ENCODE measurements around the gene SRGAP1. TPM values are rescaled to one million over a fixed set of nuclear protein-coding genes. Genes with fewer than 3 reads are reported as not detected.

SRGAP1 gene
- total and polyA plus RNA-seq, 2 of the 4 experiments (the other 2 are of a cell fraction): 10.0 to 10.2 TPM

DNA sequence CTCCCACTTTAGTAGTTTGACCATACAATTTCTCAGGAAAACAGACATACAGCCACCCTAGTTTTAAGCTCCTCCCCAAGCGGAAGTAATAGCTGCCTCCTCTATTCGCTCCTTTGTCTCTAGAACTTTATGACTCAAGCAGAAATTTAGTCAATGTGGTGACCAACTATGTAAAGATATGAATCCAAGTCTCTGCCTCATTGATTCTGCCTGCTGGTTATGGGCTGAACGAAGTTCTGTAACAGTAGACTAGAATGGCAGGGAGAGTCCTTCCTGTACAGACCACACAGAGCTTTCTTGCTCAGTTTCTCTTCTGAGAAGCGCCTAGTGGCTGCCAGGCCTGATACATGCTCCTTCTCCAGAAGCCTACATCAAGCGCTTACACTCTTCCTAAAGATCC is 358.5 kb downstream of the SRGAP1 start:
- no peak for DNase-seq
- no peak overlapping the region for H3K27ac ChIP-seq (ENCODE audit: insufficient read depth, low read length)
- H3K27me3 ChIP-seq (ENCODE audit: control insufficient read depth, insufficient read depth, low read length): no peaks in the 10 kb centered on the region
- in situ Hi-C loops (cut with MboI; ENCODE audit: low sequenced_read_pairs): no loop called here
- no TSS peak for BruUV-seq (replicated peaks)
- H4K91ac ChIP-seq (ENCODE audit: insufficient read depth, low read depth, low read length): no peak overlapping the region
- TF ChIP-seq, protein P1, sequence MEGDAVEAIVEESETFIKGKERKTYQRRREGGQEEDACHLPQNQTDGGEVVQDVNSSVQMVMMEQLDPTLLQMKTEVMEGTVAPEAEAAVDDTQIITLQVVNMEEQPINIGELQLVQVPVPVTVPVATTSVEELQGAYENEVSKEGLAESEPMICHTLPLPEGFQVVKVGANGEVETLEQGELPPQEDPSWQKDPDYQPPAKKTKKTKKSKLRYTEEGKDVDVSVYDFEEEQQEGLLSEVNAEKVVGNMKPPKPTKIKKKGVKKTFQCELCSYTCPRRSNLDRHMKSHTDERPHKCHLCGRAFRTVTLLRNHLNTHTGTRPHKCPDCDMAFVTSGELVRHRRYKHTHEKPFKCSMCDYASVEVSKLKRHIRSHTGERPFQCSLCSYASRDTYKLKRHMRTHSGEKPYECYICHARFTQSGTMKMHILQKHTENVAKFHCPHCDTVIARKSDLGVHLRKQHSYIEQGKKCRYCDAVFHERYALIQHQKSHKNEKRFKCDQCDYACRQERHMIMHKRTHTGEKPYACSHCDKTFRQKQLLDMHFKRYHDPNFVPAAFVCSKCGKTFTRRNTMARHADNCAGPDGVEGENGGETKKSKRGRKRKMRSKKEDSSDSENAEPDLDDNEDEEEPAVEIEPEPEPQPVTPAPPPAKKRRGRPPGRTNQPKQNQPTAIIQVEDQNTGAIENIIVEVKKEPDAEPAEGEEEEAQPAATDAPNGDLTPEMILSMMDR (conservative IDR thresholded peaks at IDR 0.05; ENCODE audit: low read depth, low read length): no peak
- TF ChIP-seq RCOR1 (IDR thresholded peaks at IDR 0.05; ENCODE audit: insufficient replicate concordance, low read length): no peak
- TF ChIP-seq POLR2A (IDR thresholded peaks at IDR 0.05; ENCODE audit: low read depth, low read length): no peak
- no peak for TF ChIP-seq CHD1 (IDR thresholded peaks at IDR 0.05; ENCODE audit: low read depth, low read length)
- TF ChIP-seq NFE2L2 (IDR thresholded peaks at IDR 0.05; ENCODE audit: low read depth, low read length): no peak
- no peak for TF ChIP-seq RFX5 (IDR thresholded peaks at IDR 0.05; ENCODE audit: low read depth, low read length)
- TF ChIP-seq, protein P2, sequence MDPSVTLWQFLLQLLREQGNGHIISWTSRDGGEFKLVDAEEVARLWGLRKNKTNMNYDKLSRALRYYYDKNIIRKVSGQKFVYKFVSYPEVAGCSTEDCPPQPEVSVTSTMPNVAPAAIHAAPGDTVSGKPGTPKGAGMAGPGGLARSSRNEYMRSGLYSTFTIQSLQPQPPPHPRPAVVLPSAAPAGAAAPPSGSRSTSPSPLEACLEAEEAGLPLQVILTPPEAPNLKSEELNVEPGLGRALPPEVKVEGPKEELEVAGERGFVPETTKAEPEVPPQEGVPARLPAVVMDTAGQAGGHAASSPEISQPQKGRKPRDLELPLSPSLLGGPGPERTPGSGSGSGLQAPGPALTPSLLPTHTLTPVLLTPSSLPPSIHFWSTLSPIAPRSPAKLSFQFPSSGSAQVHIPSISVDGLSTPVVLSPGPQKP (IDR thresholded peaks at IDR 0.05; ENCODE audit: borderline replicate concordance, low read depth, low read length): no peak
- TF ChIP-seq MXI1 (IDR thresholded peaks at IDR 0.05; ENCODE audit: borderline replicate concordance, low read depth, low read length): no peak
- no peak for TF ChIP-seq CEBPB (IDR thresholded peaks at IDR 0.05; ENCODE audit: low read depth, low read length)
- no peak for TF ChIP-seq BHLHE40 (IDR thresholded peaks at IDR 0.05; ENCODE audit: low read depth, low read length)
- TF ChIP-seq, protein P3, sequence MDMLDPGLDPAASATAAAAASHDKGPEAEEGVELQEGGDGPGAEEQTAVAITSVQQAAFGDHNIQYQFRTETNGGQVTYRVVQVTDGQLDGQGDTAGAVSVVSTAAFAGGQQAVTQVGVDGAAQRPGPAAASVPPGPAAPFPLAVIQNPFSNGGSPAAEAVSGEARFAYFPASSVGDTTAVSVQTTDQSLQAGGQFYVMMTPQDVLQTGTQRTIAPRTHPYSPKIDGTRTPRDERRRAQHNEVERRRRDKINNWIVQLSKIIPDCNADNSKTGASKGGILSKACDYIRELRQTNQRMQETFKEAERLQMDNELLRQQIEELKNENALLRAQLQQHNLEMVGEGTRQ (IDR thresholded peaks at IDR 0.05; ENCODE audit: low read depth, low read length): no peak
- TF ChIP-seq MAZ (IDR thresholded peaks at IDR 0.05; ENCODE audit: borderline replicate concordance, low read depth, low read length): no peak
- TF ChIP-seq MAFK (IDR thresholded peaks at IDR 0.05; ENCODE audit: low read depth, low read length): no peak
- TF ChIP-seq FOS (IDR thresholded peaks at IDR 0.05; ENCODE audit: low read depth, low read length): no peak
- TF ChIP-seq RAD21 (IDR thresholded peaks at IDR 0.05; ENCODE audit: low read length): no peak
- no peak for TF ChIP-seq SMC3 (IDR thresholded peaks at IDR 0.05; ENCODE audit: low read depth, low read length)
- no peak overlapping the region for H3K4me3 ChIP-seq (ENCODE audit: insufficient read depth, low read depth, low read length)
- no peaks in the 10 kb centered on the region for H3K79me1 ChIP-seq (ENCODE audit: low read depth in 1 of 2, low read length in 2 of 2)
- no peak overlapping the region for H3K18ac ChIP-seq (ENCODE audit: low read depth, low read length)
- no peak overlapping the region for H4K8ac ChIP-seq (ENCODE audit: low read depth in 2 of 2, low read length in 2 of 2)
- no peak overlapping the region for H2BK20ac ChIP-seq (ENCODE audit: low read depth, low read length)
- H4K20me1 ChIP-seq (ENCODE audit: insufficient read depth, low read length): no peaks in the 10 kb centered on the region
- H2BK120ac ChIP-seq (ENCODE audit: low read depth, low read length): no peak overlapping the region
- ChIA-PET CTCF (no interaction called here), POLR2A (ENCODE audit: unreplicated experiment) (no interaction called here)
- no peak overlapping the region for H2AFZ ChIP-seq (replicated peaks; ENCODE audit: low read length, poor library complexity)
- no peak for ATAC-seq (ENCODE audit: low read depth)
- no peaks in the 10 kb centered on the region for H3K4me1 ChIP-seq (ENCODE audit: control insufficient read depth, insufficient read depth, low read length)
- H3K9ac ChIP-seq (ENCODE audit: low read depth, low read length): no peak overlapping the region
- no peaks in the 10 kb centered on the region for H3K9me1 ChIP-seq (ENCODE audit: insufficient read depth, low read length)
- dilution Hi-C loops (cut with HindIII; ENCODE audit: low sequenced_read_pairs, unreplicated experiment): no loop called here
- no CpG with 5 or more reads among the region's 5 CpGs for WGBS, 2 experiments (ENCODE audit: extremely low coverage in 2 of 2, insufficient read length in 1 of 2)
- H3K4ac ChIP-seq (ENCODE audit: low read depth, low read length): no peak overlapping the region
- H2AK9ac ChIP-seq (replicated peaks; ENCODE audit: low read depth, low read length, poor library complexity): no peak overlapping the region
- no peak overlapping the region for H2BK5ac ChIP-seq (ENCODE audit: low read depth, low read length, poor library complexity, severe bottlenecking)
- intact Hi-C loops (cut with micrococcal nuclease): no loop called here
- no peak overlapping the region for H2AK5ac ChIP-seq (ENCODE audit: low read depth, low read length)
- H4K5ac ChIP-seq (ENCODE audit: low read depth, low read length): no peak overlapping the region
- no peak overlapping the region for H3K23ac ChIP-seq (ENCODE audit: low read depth, low read length)
- no peaks in the 10 kb centered on the region for H3K9me3 ChIP-seq (ENCODE audit: control insufficient read depth, insufficient read depth, low read length)
- H3K36me3 ChIP-seq (ENCODE audit: control insufficient read depth, insufficient read depth, low read length): no peaks in the 10 kb centered on the region
- H2BK15ac ChIP-seq (ENCODE audit: low read depth, low read length): no peak overlapping the region
- H3K4me2 ChIP-seq (ENCODE audit: low read depth, low read length): no peak overlapping the region
- H3K14ac ChIP-seq (replicated peaks; ENCODE audit: low read depth, low read length): no peak overlapping the region
- H3K56ac ChIP-seq (ENCODE audit: extremely low read depth, insufficient read depth, low read length): no peak overlapping the region
